Endothelial cell of umbilical vein (primary cell): ENCODE measurements around the gene PIGZ.

ENCODE experiments used
- CTCF ChIP-seq, 2 donors: IDR thresholded peaks; 1 replicate in 1 of 2; 2 replicates in 1 of 2; pipeline ENCODE4 v1.5.1; 2011; ENCODE audit warnings: low read length in 2 of 2, mild to moderate bottlenecking in 2 of 2, moderate library complexity in 2 of 2, control low read depth in 1 of 2, inconsistent platforms in 1 of 2, low read depth in 1 of 2; ENCODE audit not compliant: insufficient read depth in 1 of 2; ENCODE audit errors: extremely low read depth in 1 of 2
- EZH2 ChIP-seq: IDR thresholded peaks from 2 replicates; pipeline ENCODE4 v1.6.1; 2012; ENCODE audit warnings: borderline replicate concordance, low read depth, mild to moderate bottlenecking, moderate library complexity, low read length, inconsistent platforms; ENCODE audit not compliant: severe bottlenecking
- FOS ChIP-seq: IDR thresholded peaks from 2 replicates; pipeline ENCODE4 v1.6.1; 2011; ENCODE audit warnings: mild to moderate bottlenecking, low read length, moderate library complexity, borderline replicate concordance; ENCODE audit not compliant: insufficient read depth
- GATA2 ChIP-seq: IDR thresholded peaks from 2 replicates; pipeline ENCODE4 v1.7.0; 2011; ENCODE audit warnings: low read depth, mild to moderate bottlenecking, moderate library complexity, mixed read lengths, low read length; ENCODE audit not compliant: insufficient read length, insufficient read depth
- JUN ChIP-seq: IDR thresholded peaks from 2 replicates; pipeline ENCODE4 v1.6.1; 2011; ENCODE audit warnings: borderline replicate concordance, low read depth; ENCODE audit not compliant: insufficient read length, insufficient read depth
- MAX ChIP-seq: IDR thresholded peaks from 2 replicates; pipeline ENCODE4 v1.6.1; 2011; ENCODE audit not compliant: insufficient read depth, insufficient read length
- MYC ChIP-seq: IDR thresholded peaks from one replicate; pipeline ENCODE4 v1.6.1; 2011; ENCODE audit warnings: mild to moderate bottlenecking, low read depth, low read length
- POLR2A ChIP-seq: IDR thresholded peaks from 2 replicates; pipeline ENCODE4 v1.6.1; 2012; ENCODE audit warnings: low read depth, mild to moderate bottlenecking, control low read depth, low read length
- POLR2AphosphoS5 ChIP-seq: IDR thresholded peaks from 2 replicates; pipeline ENCODE4 v1.6.1; 2012; ENCODE audit warnings: low read depth, mild to moderate bottlenecking, control low read depth, low read length, moderate library complexity; ENCODE audit not compliant: insufficient read depth

GRCh38 chr3:196942915-196943277 lies 25.7 kb downstream of the PIGZ start:
- no peak for TF ChIP-seq FOS
- TF ChIP-seq POLR2AphosphoS5 = no peak
- TF ChIP-seq EZH2 = no peak
- no peak for TF ChIP-seq CTCF (IDR thresholded peaks at IDR 0.05; ENCODE audit: extremely low read depth in 1 of 2, insufficient read depth in 1 of 2, low read depth in 1 of 2, low read length in 2 of 2)
- no peak for TF ChIP-seq POLR2A
- TF ChIP-seq MAX = no peak
- TF ChIP-seq MYC = no peak
- TF ChIP-seq JUN = no peak
- no peak for TF ChIP-seq GATA2
